ENCODE data around the gene MGME1. TPM values are rescaled to one million over a fixed set of nuclear protein-coding genes. Genes with fewer than 3 reads are reported as not detected.

The MGME1 gene
- total and polyA plus RNA-seq, 2 of the 13 experiments (the other 11 are each of a cell fraction or from before 2014, with no cell fraction given) = 36.7 to 66.6 TPM

DNA sequence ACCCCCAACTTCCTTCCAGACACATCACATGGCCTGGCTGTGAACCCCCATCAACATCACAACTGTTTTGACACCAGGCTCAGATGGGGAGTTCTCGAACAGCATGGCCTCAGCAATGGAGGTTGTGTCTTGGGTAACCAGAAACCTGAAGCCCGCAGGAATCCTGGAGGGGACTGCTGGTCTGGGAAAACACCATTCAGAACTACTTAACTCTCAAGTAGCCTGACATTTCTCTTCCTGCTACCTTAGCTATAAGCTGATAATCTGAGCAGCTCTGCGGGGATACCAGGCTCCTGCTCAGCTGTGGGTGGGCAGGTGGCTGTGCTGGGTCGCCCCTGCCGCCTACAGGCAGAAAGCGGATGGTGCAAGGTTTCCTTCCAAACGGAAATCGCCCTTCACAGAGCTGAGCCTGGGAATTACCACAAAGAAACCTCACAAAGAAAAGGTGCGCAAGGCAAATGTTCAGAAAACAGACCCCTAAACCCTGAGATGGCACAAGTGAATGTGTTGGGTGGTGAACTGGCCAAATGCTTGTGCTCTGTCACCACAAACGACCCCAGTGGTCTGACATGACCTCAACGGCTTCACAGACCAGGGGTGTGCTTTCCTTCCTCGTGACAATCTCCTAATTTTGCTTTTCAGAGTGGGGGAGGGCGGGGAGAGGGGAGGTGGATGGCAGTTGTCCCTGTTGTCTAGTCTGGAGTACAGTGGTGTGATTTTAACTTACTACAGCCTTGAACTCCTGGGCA lies 29.8 kb upstream of the MGME1 start:
- peak; percentile 76 for DNase-seq (ENCODE audit: low spot score)
- POLR2A ChIA-PET = interaction anchor here (0.7 to 3.1 kb wide), 16 partner anchors 17 to 434 kb away, joined by 3 to 21 read pairs (median 4); partner anchors contain the start of genes BFSP1, MGME1, RRBP1 and SNX5
- 10% methylated on average over 13 of the region's 13 CpGs for WGBS (ENCODE audit: low lambda C conversion rate)
- Histone ChIP-seq H3K9ac (ENCODE audit: insufficient read depth, low read depth, low read length) (peak overlapping the region; percentile 63), H3K9me3 (ENCODE audit: low read length) (no peaks in the 10 kb centered on the region), H4K20me1 (ENCODE audit: insufficient read depth, low read length) (peaks cover 7% of the 10 kb centered on the region; the same call in 1 of the 2 replicates), H2AFZ (ENCODE audit: low read length) (peak overlapping the region; percentile 92), H3K27me3 (ENCODE audit: control insufficient read depth in 1 of 2, insufficient read depth in 2 of 2, low read length in 2 of 2) (peaks cover 6 to 22% of the 10 kb centered on the region in 2 experiments; a peak in 4 of 5 replicates), H3K4me3 (replicated peaks in 1 of 3; ENCODE audit: insufficient read depth in 1 of 3, low read depth in 2 of 3, low read length in 3 of 3) (peak overlapping the region; percentile 5 to 62 (median 32); a peak in 3 of 6 replicates), H3K4me2 (ENCODE audit: low read depth, low read length) (peak overlapping the region; percentile 95), H3K27ac (ENCODE audit: extremely low read length, insufficient read depth, low read length) (peak overlapping the region; percentile 43), H3K36me3 (replicated peaks in 1 of 2; ENCODE audit: control insufficient read depth in 1 of 2, insufficient read depth in 2 of 2, low read length in 2 of 2) (peaks cover 10 to 23% of the 10 kb centered on the region in 2 experiments), H3K79me2 (ENCODE audit: insufficient read depth, low read length) (no peaks in the 10 kb centered on the region), H3K4me1 (ENCODE audit: insufficient read depth, low read length) (peaks cover 47% of the 10 kb centered on the region)
- CTCF ChIA-PET (ENCODE audit: low intra/inter-chr PET ratio, low total read pairs) = interaction anchor here (1.0 to 4.3 kb wide), 6 partner anchors 258 to 434 kb away, joined by 3 to 17 read pairs (median 8); no protein-coding TSS in a partner anchor
- in situ Hi-C loops (cut with HindIII; ENCODE audit: extremely low pct_ligation_motif_present, low pct_unique_long_range_greater_than_20kb) = loop anchor here (10.0 kb wide), 1 partner anchor 404 kb away; the partner anchor contains the start of gene BFSP1
- FAIRE-seq = peak; percentile 85
- intact Hi-C loops (cut with micrococcal nuclease; ENCODE audit: unreplicated experiment) = loop anchor here (1.0 to 5.0 kb wide), 6 partner anchors 40 to 435 kb away; partner anchors contain the start of gene RRBP1
- BruUV-seq (replicated peaks) = no TSS peak
- peak; percentile 76 for ATAC-seq
- TF ChIP-seq THRA (CRISPR knock-in tag; IDR thresholded peaks at IDR 0.05; ENCODE audit: borderline replicate concordance) (peak; percentile 47; the same call in 1 of the 2 replicates), NCOA5 (CRISPR knock-in tag; IDR thresholded peaks at IDR 0.05) (no peak), ZNF883 (CRISPR knock-in tag; IDR thresholded peaks at IDR 0.05; ENCODE audit: not compliant biosample characterization) (peak; percentile 20), TARDBP (CRISPR knock-in tag; IDR thresholded peaks at IDR 0.05) (no peak), TFAP4 (IDR thresholded peaks at IDR 0.05; ENCODE audit: borderline replicate concordance, low read depth) (peak; percentile 94), ZNF720 (CRISPR knock-in tag; IDR thresholded peaks at IDR 0.05) (no peak), SRSF1 (optimal IDR thresholded peaks at IDR 0.05; ENCODE audit: low read depth, low read length) (peak; percentile 47), ZNF556 (CRISPR knock-in tag; IDR thresholded peaks at IDR 0.05; ENCODE audit: borderline replicate concordance) (peak; percentile 68; the same call in 1 of the 2 replicates), POLR2A (IDR thresholded peaks at IDR 0.05; ENCODE audit: insufficient read depth in 1 of 2, low read depth in 2 of 2, low read length in 2 of 2) (peak in 1 of 2 experiments; percentile 44; a peak in 2 of 4 replicates), ZFP37 (CRISPR knock-in tag; IDR thresholded peaks at IDR 0.05; ENCODE audit: borderline replicate concordance) (no peak), SPEN (CRISPR knock-in tag; IDR thresholded peaks at IDR 0.05; ENCODE audit: low read depth) (0 out of 2 replicates have a peak, but pooled peaks have one; percentile 51), RXRA (CRISPR knock-in tag; IDR thresholded peaks at IDR 0.05) (peak; percentile 11; the same call in 1 of the 2 replicates)
- TF ChIP-seq, protein P1, sequence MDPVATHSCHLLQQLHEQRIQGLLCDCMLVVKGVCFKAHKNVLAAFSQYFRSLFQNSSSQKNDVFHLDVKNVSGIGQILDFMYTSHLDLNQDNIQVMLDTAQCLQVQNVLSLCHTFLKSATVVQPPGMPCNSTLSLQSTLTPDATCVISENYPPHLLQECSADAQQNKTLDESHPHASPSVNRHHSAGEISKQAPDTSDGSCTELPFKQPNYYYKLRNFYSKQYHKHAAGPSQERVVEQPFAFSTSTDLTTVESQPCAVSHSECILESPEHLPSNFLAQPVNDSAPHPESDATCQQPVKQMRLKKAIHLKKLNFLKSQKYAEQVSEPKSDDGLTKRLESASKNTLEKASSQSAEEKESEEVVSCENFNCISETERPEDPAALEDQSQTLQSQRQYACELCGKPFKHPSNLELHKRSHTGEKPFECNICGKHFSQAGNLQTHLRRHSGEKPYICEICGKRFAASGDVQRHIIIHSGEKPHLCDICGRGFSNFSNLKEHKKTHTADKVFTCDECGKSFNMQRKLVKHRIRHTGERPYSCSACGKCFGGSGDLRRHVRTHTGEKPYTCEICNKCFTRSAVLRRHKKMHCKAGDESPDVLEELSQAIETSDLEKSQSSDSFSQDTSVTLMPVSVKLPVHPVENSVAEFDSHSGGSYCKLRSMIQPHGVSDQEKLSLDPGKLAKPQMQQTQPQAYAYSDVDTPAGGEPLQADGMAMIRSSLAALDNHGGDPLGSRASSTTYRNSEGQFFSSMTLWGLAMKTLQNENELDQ (CRISPR knock-in tag; IDR thresholded peaks at IDR 0.05; ENCODE audit: borderline replicate concordance) = 0 out of 2 replicates have a peak, but pooled peaks have one; percentile 7
- TF ChIP-seq, protein P2, sequence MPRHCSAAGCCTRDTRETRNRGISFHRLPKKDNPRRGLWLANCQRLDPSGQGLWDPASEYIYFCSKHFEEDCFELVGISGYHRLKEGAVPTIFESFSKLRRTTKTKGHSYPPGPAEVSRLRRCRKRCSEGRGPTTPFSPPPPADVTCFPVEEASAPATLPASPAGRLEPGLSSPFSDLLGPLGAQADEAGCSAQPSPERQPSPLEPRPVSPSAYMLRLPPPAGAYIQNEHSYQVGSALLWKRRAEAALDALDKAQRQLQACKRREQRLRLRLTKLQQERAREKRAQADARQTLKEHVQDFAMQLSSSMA (CRISPR knock-in tag; IDR thresholded peaks at IDR 0.05) = no peak

Measured in HepG2 (cell line).